HG02938 (cell line): Measurements from ENCODE around the gene SHKBP1.
"Not testable (repeated sequence)": the region's sequence is repeated elsewhere in the genome, so short reads cannot be mapped to it uniquely, and the experiment has no call there.

Experiments
- ATAC-seq: cut with Tn5 transposase; IDR thresholded peaks from one replicate; pipeline ENCODE4 v1.9.1; 2021; ENCODE audit warnings: mild to moderate bottlenecking, moderate library complexity; ENCODE audit not compliant: unreplicated experiment

Gene SHKBP1

DNA sequence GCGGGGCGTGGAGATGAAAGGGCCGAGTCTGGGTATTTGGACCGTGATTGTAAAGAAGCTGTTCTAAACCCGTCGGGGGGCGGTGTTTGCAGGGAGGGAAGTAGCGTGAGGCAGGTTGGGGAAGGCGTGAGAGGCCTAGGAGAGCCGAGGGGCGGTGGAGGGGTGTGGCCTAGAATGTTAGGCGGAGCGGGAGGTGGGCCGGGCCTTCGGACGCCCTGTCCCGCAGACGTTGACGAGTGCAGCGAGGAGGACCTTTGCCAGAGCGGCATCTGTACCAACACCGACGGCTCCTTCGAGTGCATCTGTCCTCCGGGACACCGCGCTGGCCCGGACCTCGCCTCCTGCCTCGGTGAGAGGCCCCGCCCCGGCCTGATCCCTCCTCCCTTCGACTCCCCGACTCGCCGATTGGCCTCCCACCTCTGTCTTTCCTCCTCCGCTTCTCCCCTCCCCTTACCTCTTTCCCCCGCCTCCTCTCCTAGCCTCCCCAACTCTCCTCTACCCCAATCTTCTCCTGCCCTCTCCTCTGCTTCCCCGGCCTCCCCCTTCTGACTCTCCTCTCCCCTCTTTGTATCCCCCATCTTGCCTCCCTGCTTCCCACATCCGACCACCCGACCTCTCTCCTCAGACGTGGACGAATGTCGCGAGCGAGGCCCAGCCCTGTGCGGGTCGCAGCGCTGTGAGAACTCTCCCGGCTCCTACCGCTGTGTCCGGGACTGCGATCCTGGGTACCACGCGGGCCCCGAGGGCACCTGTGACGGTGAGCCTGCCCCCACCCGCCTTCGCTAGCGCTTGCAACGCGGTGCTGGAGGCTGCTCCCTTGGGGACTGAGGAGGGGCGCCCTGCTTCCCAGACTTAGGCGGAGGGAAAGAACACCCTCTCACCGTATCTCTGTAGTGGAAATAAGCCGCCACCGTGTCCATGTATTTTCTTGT lies 37.3 kb downstream of the SHKBP1 start:
- peak; percentile 51 for ATAC-seq

GRCh38 chr19:40614622-40615411 lies 38.1 kb downstream of the SHKBP1 start:
- ATAC-seq, result no peak

DNA sequence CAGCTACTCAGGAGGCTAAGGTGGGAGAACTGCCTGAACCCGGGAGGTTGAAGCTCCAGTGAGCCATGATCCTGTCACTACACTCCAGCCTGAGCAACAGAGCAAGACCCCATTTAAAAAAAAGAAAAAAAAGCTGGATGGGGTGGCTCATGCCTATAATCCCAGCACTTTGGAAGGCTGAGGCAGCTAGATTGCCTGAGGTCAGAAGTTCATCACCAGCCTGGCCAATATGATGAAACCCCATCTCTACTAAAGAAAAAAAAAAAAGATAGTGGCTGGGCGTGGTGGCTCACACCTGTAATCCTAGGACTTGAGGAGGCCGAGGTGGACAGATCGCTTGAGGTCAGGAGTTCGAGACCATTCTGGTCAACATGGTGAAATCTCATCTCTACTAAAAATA lies 39.5 kb downstream of the SHKBP1 start:
- ATAC-seq, result no peak

GRCh38 chr19:40616941-40617340 lies 40.3 kb downstream of the SHKBP1 start:
- no peak for ATAC-seq

GRCh38 chr19:40617961-40618360 lies 41.3 kb downstream of the SHKBP1 start:
- no peak for ATAC-seq

- ATAC-seq, result no peak
These were observed 42.9 kb downstream of the SHKBP1 start for GRCh38 chr19:40619333-40620160.

- no peak for ATAC-seq
These were observed 43.5 kb downstream of the SHKBP1 start for GRCh38 chr19:40620161-40620485.

DNA sequence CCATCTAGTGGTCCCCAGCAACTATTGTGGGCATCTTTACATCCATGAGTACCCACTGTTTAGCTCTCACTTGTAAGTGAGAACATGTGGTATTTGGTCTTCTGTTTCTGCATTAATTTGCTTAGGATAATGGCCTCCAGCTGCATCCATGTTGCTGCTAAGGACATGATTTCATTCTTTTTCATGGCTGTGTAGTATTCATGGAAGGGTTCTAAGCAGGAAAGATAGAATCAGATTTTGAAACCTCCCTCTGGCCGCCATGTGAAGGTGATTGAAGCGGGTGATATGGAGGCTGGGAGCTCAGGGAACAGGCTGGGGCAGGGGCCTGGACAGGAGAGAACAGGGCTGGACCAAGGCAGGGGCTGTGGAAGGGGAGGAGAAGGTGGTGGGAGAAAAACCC lies 44.6 kb downstream of the SHKBP1 start:
- no peak for ATAC-seq

- ATAC-seq, result no peak
These were observed 45.5 kb downstream of the SHKBP1 start for GRCh38 chr19:40621966-40622772.

DNA sequence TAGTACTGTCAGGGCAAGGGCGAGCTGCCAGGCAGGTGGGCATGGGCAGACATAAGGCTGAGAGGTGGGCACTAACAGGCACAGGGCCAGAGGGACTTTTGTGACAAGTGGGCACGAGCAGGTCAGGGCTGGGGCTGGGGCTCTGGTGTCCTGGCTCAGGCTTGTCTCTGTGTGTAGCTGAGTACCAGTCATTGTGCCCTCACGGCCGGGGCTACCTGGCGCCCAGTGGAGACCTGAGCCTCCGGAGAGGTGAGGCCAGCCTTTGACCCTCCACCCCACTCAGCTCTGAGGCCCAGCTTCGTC lies 46.1 kb downstream of the SHKBP1 start:
- no peak for ATAC-seq

- ATAC-seq, result no peak
These were observed 47.0 kb downstream of the SHKBP1 start for GRCh38 chr19:40623403-40624251.

GRCh38 chr19:40624369-40625153 lies 47.9 kb downstream of the SHKBP1 start:
- ATAC-seq, result not testable (repeated sequence)

DNA sequence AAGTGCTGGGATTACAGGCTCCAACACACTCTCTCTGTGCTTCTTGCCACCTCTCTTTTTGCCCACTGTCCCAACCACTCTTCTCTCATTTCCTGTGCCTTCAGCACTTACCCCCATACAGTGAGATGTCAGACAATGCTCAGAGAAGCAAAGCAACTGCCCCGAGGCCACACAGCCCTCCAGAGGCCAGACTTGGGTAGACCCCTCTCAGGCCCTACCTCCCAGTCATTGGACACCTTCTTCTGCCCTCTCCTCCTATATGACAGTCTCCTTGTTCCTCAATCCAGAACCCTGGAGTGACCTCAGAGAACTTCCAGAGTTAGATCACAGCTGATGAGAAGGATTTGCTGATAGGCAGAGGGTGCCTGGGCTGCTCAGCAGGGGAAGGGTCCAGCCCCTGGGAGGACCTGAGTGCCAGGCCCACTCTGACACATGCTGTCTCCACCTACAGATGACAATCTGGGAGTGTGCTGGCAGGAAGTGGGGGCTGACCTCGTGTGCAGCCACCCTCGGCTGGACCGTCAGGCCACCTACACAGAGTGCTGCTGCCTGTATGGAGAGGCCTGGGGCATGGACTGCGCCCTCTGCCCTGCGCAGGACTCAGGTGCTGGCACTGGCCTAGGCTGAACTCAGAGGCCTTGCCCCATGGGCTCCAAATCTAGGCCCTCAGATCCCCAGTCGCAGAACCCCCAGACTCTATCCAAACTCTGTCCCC lies 48.9 kb downstream of the SHKBP1 start:
- no peak for ATAC-seq

- no peak for ATAC-seq
These were observed 50.2 kb downstream of the SHKBP1 start for GRCh38 chr19:40626918-40627317.

DNA sequence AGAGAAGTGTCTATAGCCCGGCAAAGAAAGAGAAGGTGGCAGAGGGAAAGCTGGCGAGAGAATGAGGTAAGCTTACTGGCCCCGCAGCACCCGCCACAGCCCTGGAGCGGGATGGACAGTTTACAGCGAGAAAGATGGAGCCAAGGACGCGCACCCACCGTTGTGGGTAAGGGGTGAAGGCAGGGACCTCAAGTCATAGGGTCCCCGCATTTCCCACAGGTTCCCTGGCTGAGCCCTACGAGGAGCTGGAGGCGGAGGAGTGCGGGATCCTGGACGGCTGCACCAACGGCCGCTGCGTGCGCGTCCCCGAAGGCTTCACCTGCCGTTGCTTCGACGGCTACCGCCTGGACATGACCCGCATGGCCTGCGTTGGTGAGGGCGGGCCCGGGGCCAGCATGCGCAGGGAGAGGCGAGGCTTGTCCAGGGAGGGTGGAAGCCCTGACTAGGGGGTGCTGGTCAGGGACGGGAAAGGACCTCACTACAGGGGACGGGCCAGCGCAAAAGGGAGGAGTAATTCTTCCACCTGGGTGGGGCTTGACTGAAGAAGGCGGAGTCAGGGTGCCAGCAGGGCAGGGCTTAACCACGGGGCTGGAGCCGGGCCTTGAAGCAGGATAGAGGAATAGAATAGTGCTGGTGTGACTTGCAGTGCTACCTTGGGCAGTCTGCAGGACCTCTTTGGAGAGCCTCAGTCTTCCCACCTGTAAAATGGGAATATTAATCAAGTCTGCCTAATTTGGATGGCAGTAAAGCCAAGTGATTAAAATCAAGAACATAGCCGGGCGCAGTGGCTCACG lies 51.0 kb downstream of the SHKBP1 start:
- no peak for ATAC-seq

GRCh38 chr19:40629346-40629745 lies 52.7 kb downstream of the SHKBP1 start:
- no peak for ATAC-seq

DNA sequence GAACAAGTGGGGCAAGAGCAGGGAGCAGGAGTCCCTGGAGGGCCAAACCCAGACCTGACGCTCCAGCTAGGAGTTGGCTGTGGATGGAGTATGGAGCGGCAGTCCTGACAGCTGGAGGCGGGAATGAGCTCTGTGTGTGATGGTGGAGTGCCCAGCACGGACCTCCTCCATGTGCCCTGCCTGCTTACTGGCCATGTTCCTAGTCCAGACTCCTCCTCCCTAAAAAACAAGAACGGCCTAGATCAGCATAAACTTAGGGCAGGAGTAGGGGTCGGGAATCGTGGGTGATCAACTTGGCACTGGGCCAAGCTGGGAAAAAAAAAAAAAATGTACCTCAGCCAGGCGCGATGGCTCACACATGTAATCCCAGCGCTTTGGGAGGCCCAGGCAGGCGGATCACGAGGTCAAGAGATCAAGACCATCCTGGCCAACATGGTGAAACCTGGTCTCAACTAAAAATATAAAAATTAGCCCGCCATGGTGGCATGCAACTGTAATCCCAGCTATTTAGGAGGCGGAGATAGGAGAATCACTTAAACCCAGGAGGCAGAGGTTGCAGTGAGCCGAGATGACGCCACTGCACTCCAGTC lies 54.0 kb downstream of the SHKBP1 start:
- no peak for ATAC-seq
